Measurements from ENCODE around the gene KCNN3.

KCNN3 gene

DNA sequence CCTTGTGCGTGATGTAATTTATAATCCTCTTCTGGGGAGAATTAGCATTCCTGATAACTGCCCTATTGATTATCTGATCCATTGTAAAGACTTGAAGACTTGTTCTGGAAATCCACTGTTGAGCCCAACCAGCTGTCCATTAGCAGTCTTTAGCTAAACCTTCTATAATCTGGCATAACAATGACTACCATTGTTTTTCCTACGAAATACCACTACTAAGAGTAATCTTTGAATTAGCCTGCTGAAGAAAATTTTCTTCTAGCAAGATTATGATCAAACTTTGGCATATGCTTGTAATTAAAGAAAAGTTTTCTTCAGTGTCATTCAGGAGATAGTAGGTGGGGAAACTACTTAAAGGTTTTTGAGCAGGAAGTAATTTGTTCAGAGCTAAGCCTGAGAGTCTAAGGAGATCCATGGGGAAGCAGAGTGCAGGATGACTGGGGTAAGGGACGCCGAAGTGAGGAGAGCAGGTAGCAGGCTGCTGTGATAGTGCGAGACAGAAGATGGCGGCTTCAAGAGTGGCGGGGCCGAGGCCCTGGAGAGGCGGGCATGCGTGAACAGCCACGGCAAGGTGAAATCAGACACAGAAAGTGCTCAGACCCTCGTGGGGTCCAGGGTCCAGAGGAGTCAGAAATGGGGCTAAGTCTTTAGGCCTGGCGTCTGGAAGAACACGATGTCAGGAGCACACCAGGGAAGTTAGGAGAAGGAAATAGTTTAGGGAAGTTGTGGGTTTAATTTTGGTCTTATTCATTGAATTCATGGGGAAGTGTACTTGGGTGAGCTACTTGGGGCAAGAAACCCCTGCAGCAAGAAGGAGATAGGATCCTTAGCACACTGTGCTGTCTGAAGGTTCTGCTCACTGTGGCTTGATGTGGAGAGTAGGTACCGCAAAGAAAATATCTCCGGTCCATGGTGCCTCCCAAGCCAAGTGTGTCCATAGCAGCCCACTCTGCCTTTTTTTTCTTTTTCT, 149.5 kb downstream of the KCNN3 start:
- DNase-seq = no peak

DNA sequence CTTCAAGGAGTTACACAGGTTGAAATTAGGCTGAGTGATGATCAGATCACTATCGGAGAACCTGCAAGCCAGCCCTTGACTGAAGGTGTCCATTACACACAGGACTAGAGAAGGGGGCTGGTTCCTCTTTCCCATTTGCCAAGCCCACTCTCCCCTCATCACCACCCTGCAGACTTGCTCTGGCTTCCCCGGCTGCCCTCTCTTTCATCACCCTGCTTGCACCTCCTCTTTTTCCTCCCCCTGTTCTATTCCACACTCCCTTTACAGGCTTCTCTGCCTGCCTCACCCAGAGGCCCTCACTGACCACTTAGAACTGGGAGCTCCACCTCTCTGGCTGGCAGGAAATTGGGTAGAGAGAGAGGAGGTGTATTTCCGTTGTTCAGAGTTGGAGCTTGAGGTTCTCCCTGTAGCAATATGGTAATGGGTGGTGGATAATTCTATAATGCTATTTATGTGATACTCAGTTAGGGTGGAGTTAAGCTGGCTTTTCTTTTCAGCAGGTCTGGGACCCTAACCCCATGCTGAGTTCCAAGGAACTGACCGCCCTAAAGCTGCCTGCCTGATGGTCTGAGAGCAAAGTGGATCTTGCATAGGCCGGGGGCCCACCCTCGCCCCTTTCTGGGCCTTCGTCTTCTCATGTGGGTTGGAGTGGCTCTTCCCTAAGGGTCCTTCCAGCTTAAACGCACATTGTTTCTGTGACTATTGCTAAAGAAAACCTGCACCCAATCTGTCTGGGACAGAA, 150.3 kb downstream of the KCNN3 start:
- DNase-seq = no peak

DNA sequence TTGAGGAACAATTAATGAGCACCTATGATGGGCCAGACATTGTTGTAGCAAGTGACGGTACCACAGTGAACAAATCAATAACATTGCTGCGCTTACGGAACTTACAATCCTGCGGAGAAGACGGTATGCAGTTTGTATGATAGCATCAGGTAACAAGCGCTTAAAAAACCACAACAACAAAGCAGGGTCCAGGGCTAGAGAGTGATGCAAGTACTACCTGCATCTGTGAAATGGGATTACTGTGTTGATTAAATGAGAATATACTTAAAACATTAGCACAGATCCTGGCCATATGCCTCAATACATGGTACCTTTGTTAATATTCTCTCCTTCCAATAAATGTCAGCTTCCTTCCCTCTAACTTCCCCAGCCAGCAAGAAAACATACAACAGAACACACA, 151.5 kb downstream of the KCNN3 start:
- DNase-seq = no peak

DNA sequence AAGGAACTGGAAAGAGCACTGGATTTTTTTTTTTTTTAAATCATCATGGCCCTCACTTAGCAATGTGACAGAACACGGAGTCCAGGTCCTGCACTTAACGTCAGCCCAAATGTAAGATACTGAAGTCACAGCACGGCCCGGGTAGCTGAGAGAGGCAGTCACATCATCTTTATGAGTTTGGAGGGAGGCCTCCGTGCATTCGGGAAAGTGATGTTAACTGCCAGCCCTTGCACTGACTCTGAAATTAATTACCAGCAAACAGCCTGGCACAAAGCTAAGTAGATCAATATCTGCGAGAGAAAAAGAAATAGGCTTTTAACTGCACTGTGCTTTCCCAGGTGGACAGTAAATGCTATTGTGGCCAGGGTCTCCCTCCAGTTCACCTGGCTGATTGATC, 152.6 kb downstream of the KCNN3 start:
- no peak for DNase-seq

DNA sequence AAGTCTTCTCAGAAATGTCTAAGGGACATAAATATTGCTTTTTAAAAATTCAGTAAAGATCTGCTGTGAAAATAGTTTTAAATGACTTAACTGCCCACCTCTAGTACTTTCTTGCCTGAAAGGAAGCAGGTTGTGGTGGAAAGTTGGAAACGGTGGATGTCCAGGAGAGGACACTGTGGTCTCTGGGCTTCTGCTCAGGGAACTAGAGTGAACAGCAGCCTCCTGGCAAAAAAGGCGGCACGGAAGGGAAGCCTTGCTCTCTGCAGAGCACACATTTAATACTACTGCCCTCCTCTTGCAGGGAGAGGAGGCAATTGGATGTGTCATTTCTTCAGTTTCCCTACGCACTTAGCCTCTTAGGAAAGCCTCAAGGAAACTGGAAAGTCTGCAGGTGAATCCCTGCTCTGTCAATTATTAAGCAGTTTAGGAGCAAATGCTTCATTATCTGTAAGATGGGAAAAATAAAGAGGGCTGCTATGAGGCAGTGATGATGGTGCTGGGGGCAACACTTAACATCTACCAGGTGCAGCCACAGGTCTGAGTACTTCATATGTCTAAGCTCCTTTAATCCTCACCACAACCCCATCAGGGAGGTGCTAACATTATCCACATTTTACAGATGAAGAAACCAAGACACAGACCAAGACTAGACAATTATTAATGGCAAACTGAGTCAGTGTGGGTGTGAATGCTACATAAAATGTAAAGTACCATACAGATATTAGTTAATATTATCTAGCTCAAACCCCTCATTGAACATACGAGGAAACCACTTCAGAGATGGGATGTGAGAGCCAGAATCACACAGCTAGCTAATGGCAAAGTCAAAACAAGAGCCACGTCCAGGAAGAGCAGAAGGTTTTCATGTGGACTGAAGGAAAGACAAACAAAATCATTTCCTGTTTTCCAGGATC, 153.2 kb downstream of the KCNN3 start:
- DNase-seq = no peak

DNA sequence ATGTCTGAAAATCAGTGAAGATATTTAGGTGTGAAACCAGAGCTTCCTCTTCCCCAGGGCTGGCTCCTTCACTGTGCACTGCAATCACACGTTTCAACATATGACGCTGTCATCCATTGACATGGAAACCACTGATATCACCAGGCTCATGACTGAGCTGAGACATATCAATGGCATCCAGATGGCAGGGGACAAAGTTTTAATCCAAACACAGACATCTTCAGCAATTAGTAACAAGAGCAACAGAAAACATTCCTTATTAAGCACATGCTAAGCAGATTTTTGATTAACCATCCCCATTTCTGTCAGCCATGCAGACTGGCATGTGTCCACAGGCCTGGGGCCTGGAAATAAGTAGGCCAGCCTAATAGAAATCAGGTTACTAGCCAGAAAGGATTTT, 154.1 kb downstream of the KCNN3 start:
- DNase-seq = peak; percentile 29

DNA sequence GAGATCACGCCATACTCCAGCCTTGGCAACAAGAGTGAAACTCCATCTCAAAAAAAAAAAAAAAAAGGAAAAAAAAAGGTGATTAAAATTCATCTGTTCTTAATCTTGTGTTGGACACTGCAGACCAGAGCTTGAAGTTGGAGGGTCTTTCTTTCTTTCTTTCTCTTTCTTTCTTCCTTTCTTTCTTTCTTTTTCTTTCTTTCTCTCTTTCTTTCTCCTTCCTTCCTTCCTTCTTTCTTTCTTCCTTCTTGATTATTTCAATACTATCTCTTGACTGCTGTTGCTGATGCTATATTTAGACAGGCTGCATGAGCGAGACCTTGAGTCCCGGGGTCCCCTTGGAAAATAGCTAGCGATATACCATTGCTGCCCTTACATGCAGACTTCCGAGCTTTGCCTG, 154.7 kb downstream of the KCNN3 start:
- no peak for DNase-seq

DNA sequence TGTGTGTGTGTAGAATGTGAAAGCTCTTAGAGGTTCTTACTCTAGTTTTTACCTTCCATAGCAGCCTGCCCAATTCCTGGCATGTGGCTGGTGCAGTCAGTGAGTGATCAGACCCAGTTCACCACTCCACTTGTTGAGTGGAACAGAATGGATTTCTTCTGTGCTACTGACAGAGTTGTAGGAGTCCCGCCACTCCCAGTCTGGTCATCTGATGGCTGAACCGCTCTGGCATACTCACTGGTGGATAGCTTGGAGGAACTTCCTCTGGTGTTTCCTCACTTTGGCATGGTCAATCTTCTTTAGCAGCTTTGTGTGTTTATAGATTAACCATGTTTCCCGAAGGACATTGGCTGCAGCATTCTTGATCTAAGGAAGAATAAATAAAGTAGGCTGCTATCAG, 155.4 kb downstream of the KCNN3 start:
- no peak for DNase-seq

DNA sequence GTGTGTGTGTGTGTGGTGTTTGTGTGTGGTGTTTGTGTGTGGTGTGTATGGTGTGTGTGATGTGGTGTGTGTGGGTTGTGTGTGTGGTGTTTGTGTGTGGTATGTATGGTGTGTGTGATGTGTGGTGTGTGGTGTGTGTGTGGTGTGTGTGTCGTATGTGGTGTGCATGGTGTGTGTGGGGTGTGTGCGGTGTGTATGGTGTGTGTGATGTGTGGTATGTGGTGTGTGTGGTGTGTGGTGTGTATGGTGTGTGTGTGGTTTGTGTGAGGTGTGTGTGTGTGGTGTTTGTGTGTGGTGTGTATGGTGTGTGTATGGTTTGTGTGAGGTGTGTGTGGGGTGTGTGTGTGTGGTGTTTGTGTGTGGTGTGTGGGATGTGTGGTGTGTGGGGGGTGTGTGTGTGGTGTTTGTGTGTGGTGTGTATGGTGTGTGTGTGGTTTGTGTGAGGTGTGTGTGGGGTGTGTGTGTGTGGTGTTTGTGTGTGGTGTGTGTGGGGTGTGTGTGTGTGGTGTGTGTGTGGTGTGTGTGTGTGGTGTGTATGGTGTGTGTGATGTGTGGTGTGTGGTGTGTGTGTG, 155.9 kb downstream of the KCNN3 start:
- DNase-seq = no peak

DNA sequence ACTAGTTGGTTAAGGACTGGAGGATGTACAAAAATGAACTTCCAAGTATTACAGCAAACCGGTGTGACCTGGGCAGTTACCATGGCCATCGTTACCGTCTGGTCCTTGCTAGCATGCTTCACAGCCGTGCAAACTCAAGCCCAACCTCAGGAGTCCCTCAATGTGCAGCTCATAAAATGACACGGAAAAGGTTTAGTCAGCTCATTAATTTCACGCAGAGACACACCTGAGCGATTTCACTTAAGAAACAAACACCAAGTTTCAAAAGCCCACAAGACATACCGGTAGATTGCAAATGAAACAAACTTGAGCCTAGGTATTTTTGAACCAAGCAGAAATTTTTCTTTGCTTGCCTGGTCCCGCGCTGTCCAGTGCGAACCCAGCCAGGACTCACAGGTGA, 157.1 kb downstream of the KCNN3 start:
- no peak for DNase-seq

DNA sequence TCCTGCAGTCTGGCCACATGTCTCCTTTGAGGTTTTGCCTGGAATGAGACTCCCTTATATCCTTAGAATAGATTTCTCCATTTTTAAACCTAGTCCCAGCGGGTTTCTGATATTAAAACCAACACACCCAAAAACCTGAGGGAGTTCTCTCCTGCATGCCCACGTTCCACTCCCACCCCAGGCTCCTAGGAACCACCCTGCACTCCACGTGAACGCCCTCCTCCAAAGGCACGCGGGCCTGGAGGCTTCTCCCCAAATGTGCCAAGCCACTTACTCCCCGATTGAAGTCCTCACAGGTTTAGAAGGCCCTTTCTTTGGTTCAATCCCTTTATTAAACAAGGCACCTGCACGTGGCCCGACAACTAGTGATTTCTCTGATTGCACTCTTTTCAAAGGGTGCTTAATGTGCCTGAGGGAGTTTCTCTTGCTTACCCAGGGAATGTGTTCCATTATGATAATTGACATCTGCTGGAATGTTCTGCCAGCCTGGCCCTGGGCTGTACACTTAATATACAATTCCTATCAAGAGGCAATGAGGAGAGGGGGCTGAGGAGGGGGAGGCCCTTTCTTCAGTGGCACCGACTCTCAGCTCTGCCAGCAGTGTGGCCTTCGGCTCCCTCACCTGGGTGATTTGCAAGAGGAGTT, 157.8 kb downstream of the KCNN3 start:
- DNase-seq = no peak

DNA sequence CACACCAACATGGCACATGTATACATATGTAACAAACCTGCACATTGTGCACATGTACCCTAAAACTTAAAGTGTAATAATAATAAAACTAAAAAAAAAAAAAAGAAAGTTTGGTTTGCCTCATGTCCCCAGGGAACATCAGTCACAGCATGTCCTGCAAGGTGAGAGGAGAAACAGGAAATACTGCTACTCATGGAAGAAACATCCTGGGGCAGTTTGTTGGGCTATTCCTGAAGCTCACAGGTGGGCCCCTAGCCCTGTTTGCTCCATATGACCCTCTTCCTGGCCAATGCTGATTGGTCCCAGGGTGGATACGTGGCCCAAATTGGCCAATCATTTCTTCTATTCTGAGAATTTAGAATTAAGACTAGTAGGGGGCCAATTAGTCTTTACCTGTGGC, 158.7 kb downstream of the KCNN3 start:
- no peak for DNase-seq

DNA sequence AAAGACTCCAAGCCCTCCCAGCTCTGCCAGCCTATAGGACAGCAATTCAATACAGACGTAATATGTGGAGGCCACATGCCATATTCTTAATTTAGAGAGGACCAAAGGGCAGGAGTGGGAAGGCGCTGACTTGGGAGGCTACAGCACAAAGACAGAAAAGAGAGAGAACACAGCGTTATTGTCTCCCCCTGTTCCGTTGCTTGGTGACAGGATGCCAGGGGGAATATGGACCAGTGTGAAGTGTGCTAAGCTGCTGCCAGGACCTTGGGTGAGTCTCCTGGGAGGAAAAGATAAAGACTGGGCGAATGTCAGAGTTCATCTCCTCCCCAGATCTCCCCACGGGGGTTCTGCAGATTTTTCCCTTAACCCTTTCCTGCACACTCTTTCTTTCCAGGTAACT, 160.0 kb downstream of the KCNN3 start:
- no peak for DNase-seq

DNA sequence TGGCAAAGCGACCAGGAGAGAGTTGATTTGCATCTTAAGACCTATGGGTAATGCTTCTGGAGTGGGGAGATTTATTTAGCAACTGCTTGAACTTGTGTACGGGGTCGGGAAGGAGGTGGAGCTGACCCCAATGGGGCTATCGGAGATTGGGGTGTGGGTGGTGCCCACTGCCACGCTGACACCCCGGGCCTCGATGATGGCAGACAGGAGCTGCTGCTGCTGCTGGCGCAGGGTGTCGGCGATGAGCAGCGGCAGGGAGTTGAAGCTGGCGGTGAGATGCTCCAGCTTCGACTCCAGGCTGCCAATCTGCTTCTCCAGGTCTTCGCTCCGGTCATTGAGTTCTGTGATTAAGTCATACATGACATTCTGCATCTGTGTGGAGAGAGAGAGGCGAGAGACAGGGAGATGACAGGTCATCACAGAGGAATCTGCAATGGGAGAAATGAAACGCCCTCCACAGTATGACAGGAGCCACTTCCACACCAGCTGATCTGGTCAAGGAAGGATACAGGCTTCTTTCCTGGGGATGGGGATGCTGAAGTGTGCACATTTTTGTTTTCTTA, 162.1 kb downstream of the KCNN3 start:
- no peak for DNase-seq

DNA sequence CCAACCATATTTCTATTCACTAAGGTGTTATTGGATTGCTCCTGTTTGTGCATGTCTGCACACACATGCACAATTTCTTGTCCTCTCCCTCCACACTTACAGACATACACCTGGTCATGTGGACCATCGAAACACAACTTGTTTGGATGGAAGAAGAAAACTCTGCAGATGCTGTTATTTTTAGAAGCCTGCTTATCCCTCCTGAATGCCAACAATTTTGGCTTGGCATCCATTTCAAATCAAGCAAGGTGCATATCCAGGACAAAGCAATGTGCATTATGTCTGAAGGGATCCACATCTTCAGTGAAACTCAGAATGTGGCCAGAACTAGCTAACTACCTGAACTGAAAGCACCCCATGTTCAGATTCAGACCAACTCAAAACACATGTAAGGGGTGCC, 163.2 kb downstream of the KCNN3 start:
- no peak for DNase-seq

DNA sequence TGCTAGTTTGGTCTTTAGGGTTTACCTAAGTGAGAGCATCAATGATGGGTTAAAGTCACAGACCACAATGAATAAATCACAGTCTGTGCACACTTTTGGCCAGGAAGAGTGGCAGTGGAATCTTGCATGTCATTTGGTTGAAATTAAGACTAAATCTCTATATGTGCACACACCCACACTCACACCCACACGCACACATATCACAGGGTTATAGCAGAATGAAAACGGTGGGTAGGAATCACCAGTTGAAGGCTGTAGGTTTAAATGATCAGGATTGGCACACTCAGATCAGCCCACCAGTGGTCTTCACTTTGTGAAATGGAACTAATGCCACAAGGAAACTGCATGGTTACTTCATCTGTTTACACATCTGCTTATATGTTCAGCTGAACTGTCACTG, 164.5 kb downstream of the KCNN3 start:
- no peak for DNase-seq

DNA sequence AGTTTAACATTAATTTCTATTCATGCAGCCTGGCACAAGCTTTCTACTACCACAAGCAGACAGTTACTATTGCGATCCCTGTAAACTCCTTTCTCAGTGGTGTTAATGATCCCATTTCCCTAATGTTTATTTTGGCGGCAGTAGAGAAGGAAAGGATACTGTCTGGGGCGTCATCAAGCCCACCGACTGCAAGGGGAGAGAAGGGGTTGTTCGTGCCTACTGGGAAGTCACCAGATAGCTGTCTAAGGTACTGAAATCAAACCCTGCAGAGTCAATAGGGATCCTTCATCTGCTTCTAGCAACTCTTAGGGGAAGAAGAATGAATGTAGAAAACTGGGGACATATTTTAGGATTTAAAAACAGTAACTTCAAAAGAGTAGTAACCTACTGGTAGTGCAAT, 166.9 kb downstream of the KCNN3 start:
- DNase-seq = no peak

DNA sequence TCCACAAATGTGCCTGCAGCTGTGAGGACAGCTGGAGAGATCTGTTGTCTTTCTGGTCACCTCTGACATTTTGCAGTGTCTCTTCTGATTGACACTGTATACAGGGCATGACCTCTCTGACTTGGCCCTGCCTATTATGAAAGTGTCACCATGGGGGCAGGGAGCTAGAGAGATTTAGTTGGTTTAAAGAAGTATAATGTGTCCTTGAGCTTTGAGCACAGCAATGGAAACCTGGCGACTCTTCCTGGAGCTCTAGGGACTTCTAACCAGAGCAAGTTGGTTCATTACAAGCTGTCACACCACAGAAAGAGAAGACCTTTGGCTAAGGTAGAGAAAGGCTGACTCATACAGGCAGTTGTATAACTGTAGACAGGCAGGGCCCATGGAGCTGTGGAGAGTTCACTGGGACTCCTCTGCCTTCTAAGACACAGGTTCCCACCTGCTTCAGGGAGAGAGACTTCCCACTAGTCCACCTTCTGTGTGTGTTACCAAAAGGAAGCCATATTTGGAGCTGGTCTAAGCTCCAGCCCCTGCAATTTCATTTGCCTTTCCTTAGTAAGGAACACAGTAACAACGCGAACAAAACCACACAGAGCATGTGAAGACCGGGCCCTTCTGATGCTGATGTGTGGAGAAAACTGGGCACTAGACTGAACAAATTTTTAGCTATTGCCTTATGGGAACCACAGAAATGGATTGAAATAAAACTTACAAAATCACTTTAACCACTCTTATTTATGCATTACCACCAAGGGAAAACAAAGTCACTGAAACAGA, 171.6 kb downstream of the KCNN3 start:
- DNase-seq = no peak

DNA sequence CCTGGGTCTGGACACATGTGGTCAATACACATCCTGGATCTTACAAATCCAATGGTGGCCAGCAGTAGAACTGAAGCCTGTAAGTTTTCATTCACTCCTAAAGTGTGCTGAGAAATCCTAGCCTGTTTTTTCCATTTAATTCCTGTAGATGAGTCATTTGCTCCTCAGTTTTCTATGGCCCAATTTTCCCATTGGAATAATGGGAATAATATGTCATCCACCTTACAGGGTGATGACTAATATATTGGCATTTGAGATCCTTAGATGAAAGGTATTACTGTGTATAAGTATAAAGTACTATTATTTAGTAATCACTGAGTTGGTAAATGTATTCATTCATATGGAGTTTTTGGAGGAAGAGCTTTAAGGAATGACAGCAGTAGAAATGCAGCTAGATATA, 172.4 kb downstream of the KCNN3 start:
- no peak for DNase-seq

DNA sequence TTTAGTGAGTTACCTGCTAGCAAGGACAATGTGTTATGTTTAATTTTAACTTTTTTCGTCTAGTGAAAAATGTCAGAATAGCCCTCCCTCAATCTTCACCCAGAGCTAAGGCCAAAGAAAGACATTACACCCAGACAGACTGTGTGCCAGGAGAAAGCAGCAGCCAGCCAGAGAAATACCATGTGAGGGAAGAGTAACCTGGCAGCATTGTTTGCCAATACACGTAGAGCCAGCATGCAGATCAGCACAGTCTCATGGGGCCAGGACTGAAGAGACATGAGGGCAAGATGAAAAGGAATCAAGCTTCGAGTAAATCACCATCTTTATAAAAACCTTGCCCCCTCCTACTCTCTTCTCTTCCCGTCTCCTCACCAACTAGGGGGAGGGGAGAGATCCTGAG, 173.6 kb downstream of the KCNN3 start:
- no peak for DNase-seq

DNA sequence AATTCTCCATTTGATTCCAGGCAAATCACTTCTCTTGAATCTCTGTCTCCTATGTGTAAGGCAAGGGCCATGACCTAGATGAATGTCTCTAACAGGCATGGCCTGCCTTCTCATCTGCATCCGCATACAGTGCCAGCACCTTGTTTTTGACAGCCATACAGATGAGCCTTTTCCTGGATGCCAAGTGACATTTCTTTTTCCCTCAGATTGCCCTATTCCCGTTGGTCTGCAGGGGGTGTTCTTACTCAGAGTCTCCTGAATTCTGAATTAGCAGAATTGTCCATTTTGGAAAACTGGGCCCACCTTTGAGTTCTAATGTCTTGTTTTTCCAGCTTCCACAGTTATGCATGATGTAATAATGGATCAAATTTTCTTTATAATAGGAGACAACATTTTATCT, 174.1 kb downstream of the KCNN3 start:
- DNase-seq = no peak

Data from CD4-positive, alpha-beta T cell treated with Interleukin-10 for 1 hour (primary cell).